Stomach (tissue), 9 donors: ENCODE results near the gene CHST7. TPM values are rescaled to one million over a fixed set of nuclear protein-coding genes. Genes with fewer than 3 reads are reported as not detected.

ENCODE experiments used
- DNase-seq, 2 donors: peaks; one replicate each; pipeline versions ENCODE4 v3.0.0 to v3.0.0-alpha.2; 2013 to 2019
- H3K27ac ChIP-seq, 5 donors: fragments of 200-600 bp in 4 of 5; sonication (generic) in 4 of 5; one replicate each; pipeline ENCODE4 v1.5.1; 2013 to 2019; ENCODE audit warnings: mild to moderate bottlenecking in 1 of 5, moderate library complexity in 1 of 5
- H3K27me3 ChIP-seq, 3 donors: fragments of 200-600 bp; sonication (generic); one replicate each; pipeline ENCODE4 v1.5.1; 2017 to 2019; ENCODE audit warnings: mixed run types in 1 of 3
- H3K36me3 ChIP-seq, 4 donors: fragments of 200-600 bp; sonication (generic); 1 replicate in 3 of 4; 2 replicates in 1 of 4; pipeline ENCODE4 v1.5.1; 2016 to 2019
- H3K4me1 ChIP-seq, 4 donors: fragments of 200-600 bp; sonication (generic); one replicate each; pipeline ENCODE4 v1.5.1; 2016 to 2019
- H3K4me3 ChIP-seq, 4 donors: fragments of 200-600 bp; sonication (generic) in 3 of 4; one replicate each; pipeline ENCODE4 v1.5.1; 2016 to 2019; ENCODE audit warnings: mild to moderate bottlenecking in 1 of 4
- H3K9me3 ChIP-seq, 4 donors: fragments of 200-600 bp; sonication (generic); one replicate each; pipeline ENCODE4 v1.5.1; 2016 to 2019
- EP300 ChIP-seq: sonication (generic); formaldehyde crosslinking; IDR thresholded peaks from one replicate; pipeline ENCODE4 v1.6.1; 2017; ENCODE audit warnings: antibody characterized with exemption
- POLR2A ChIP-seq, 4 donors: fragments of 450-650 bp; IDR thresholded peaks; one replicate each; pipeline ENCODE4 v1.6.1; 2016; ENCODE audit warnings: antibody characterized with exemption in 4 of 4, control low read depth in 2 of 4, mild to moderate bottlenecking in 1 of 4, moderate library complexity in 1 of 4
- POLR2AphosphoS5 ChIP-seq, 3 donors: sonication (generic); formaldehyde crosslinking; IDR thresholded peaks; one replicate each; pipeline ENCODE4 v1.6.1; 2016; ENCODE audit warnings: antibody characterized with exemption in 3 of 3
- WGBS, 5 donors: extraction: QIAGEN DNeasy Blood & Tissue Kit in 3 of 5; methylation state at CpG; one replicate each; pipeline versions ENCODE4 v1.1.5 to v1.1.7; 2013 to 2018; 5-methylcytosine and 5-hydroxymethylcytosine counted together
- intact Hi-C: fragments of 100-400 bp; cut with DNase I; formaldehyde crosslinking; loops from one replicate; pipeline ENCODE4 v1.15.1; 2023; ENCODE audit warnings: low total_unique reads
- polyA plus RNA-seq, 3 donors: library from polyadenylated mRNA; stranded (reverse); fragments of 200-250 nt; gene quantifications; one replicate each; pipeline ENCODE4 v1.2.3, GENCODE V29; 2013
- small RNA-seq, 4 donors: library from RNA; depleted of rRNA; stranded (forward); fragments of <200 nt; gene quantifications; one replicate each; pipeline ENCODE3, GENCODE V24; 2016
- total RNA-seq, 5 donors: library from RNA; depleted of rRNA; stranded (reverse); fragments of >200 nt; gene quantifications; one replicate each; pipeline versions ENCODE4 v1.1.0 to v1.2.3, GENCODE V29; 2014 to 2016
- TF ChIP-seq, protein P1 (sequence below), 7 experiments: fragments of 450-650 bp in 4 of 7; fragments of 200-600 bp in 3 of 7; sonication (generic) in 3 of 7; IDR thresholded peaks; one replicate each; pipeline ENCODE4 v1.5.1; 2016 to 2019; ENCODE audit warnings: antibody characterized with exemption in 7 of 7, control low read depth in 2 of 7, mild to moderate bottlenecking in 1 of 7
- donor health status: healthy with polysubstance abuse.
- donor health status: Bipolar disorder and iron deficiency.
- donor health status: healthy.

CHST7 gene
- total and polyA plus RNA-seq, 8 donors = 0.29 to 10.1 (median 2.1) TPM

DNA sequence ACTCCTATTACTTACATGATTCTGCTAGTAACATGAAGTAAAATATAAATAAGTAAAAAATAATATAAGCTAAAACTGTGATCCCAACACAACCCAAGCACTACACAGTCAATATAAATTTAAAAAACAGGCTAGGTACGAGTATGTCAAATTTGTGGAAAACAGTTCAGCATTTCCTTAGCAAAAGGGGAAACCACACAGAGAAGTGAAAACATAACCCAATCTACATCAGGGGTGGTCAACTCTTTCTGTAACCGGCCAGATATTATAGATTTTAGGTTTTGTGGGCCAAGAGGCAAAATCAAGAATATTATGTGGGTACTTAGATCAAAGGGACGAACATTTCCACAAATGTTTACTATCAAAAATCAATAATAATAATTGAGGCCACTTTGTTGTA is 70.1 kb downstream of the CHST7 start:
- intact Hi-C loops = loop anchor here (10.0 kb wide), 1 partner anchor 79 kb away; no protein-coding TSS in a partner anchor
- H3K27me3 ChIP-seq = peaks cover 0 to 7% (median 0%) of the 10 kb centered on the region in 3 donors
- WGBS, 5 donors = 64 to 86% (median 83%) methylated on average over 3 of the region's 3 CpGs
- no peak overlapping the region for H3K4me3 ChIP-seq
- no peak for DNase-seq
- no peaks in the 10 kb centered on the region for H3K9me3 ChIP-seq
- no peaks in the 10 kb centered on the region for H3K4me1 ChIP-seq
- peaks cover 0 to 10% (median 7%) of the 10 kb centered on the region in 4 donors for H3K36me3 ChIP-seq
- TF ChIP-seq EP300 (no peak), POLR2A (IDR thresholded peaks at IDR 0.05) (no peak)
- TF ChIP-seq, protein P1, sequence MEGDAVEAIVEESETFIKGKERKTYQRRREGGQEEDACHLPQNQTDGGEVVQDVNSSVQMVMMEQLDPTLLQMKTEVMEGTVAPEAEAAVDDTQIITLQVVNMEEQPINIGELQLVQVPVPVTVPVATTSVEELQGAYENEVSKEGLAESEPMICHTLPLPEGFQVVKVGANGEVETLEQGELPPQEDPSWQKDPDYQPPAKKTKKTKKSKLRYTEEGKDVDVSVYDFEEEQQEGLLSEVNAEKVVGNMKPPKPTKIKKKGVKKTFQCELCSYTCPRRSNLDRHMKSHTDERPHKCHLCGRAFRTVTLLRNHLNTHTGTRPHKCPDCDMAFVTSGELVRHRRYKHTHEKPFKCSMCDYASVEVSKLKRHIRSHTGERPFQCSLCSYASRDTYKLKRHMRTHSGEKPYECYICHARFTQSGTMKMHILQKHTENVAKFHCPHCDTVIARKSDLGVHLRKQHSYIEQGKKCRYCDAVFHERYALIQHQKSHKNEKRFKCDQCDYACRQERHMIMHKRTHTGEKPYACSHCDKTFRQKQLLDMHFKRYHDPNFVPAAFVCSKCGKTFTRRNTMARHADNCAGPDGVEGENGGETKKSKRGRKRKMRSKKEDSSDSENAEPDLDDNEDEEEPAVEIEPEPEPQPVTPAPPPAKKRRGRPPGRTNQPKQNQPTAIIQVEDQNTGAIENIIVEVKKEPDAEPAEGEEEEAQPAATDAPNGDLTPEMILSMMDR (IDR thresholded peaks at IDR 0.05) = no peak
- no peak overlapping the region for H3K27ac ChIP-seq

DNA sequence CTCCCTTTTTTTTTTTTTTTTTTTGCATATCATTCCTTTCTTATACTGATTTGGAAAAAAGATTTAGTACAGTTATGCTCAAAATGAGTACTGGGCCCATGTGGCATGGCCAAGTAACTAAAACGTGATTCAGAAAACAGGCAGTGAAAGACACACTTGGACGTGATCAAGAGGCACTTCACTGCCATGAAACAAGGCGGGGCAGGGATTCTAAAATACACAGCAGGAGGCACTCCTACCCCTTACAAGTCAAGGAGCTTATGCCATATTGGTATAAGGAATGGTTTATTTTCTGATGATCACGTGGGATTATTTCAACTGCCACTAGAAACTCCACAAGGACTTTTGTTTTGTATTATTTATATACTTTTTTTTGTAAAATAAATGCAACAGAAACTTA is 72.0 kb downstream of the CHST7 start:
- intact Hi-C loops = loop anchor here (10.0 kb wide), 1 partner anchor 81 kb away; no protein-coding TSS in a partner anchor
- peaks cover 0 to 13% (median 0%) of the 10 kb centered on the region in 4 donors for H3K4me1 ChIP-seq

DNA sequence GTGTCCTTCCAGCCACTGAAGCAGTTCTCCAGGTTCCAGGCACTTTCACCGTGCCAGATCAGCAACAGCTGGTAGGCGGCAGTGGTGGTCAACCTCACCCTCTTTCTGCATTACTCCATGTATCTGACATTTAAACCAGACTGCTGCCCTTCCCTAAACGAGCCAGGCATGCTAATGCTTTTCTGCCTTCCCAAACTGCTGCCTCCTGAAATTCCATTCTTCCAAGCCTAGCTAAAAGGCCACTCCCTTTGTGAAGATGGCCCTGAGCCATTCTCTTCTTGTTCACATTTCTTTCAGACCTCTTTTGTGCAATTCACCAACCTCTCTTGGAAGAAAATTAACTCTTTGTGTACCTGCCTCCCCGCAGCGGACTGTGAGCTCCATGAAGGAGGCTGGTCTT is 73.7 kb downstream of the CHST7 start:
- Histone ChIP-seq H3K27me3 (peaks cover 0 to 7% (median 0%) of the 10 kb centered on the region in 3 donors), H3K4me3 (no peak overlapping the region), H3K9me3 (no peaks in the 10 kb centered on the region), H3K36me3 (peaks cover 0 to 10% (median 7%) of the 10 kb centered on the region in 4 donors), H3K4me1 (peaks cover 0 to 13% (median 0%) of the 10 kb centered on the region in 4 donors), H3K27ac (no peak overlapping the region)
- intact Hi-C loops = loop anchor here (10.0 kb wide), 1 partner anchor 82 kb away; no protein-coding TSS in a partner anchor
- TF ChIP-seq, protein P1 (IDR thresholded peaks at IDR 0.05) = no peak
- no peak for TF ChIP-seq EP300
- WGBS, 5 donors = 69 to 87% (median 78%) methylated on average over 5 of the region's 5 CpGs
- no peak for DNase-seq

More for the DNA sequence above, 72.0 kb downstream of the CHST7 start:
- peaks cover 0 to 7% (median 0%) of the 10 kb centered on the region in 3 donors for H3K27me3 ChIP-seq
- 55 to 84% (median 83%) methylated on average over 4 of the region's 4 CpGs for WGBS, 5 donors
- H3K9me3 ChIP-seq = no peaks in the 10 kb centered on the region
- peaks cover 0 to 10% (median 7%) of the 10 kb centered on the region in 4 donors for H3K36me3 ChIP-seq
- no peak for DNase-seq
- H3K27ac ChIP-seq = no peak overlapping the region
- H3K4me3 ChIP-seq = no peak overlapping the region
- TF ChIP-seq, protein P1 (IDR thresholded peaks at IDR 0.05) = no peak
- TF ChIP-seq EP300 = no peak
- TF ChIP-seq POLR2AphosphoS5 (IDR thresholded peaks at IDR 0.05) = no peak
- no peak for TF ChIP-seq POLR2A (IDR thresholded peaks at IDR 0.05)

Small RNA genes lying within 50 kb of the gene (small RNA-seq; reads per million reads assigned to genes)
- gene RF00017 = 0 reads per million in 4 donors

Other genes with a start within 250 kb of the CHST7 start
- gene ZNF674, start 28.3 kb upstream of the CHST7 start, total RNA-seq = 10 to 100 TPM in 2 of 5 donors, 1 to 10 TPM in 3; 1.8 to 14.0 (median 8.1) TPM
- gene ZNF674, start 28.3 kb upstream of the CHST7 start, polyA plus RNA-seq = under 1 TPM; 0.61 to 1.00 (median 0.65) TPM
- gene SLC9A7, start 185.4 kb downstream of the CHST7 start, total RNA-seq = 10 to 100 TPM in 4 of 5 donors, under 1 TPM in 1; 0.29 to 25.6 (median 17.9) TPM
- 1 to 10 TPM in 2 of 3 donors, under 1 TPM in 1; 0.76 to 3.0 (median 2.2) TPM for gene SLC9A7, start 185.4 kb downstream of the CHST7 start, polyA plus RNA-seq